GM12891 (cell line): ENCODE data around the gene RGS3.

Experiments
- POLR2A ChIP-seq: IDR thresholded peaks from 2 replicates; pipeline ENCODE4 v1.6.1; 2011; ENCODE audit warnings: low read depth, low read length, control low read depth
- POLR2AphosphoS5 ChIP-seq: IDR thresholded peaks from 2 replicates; pipeline ENCODE4 v1.6.1; 2011; ENCODE audit warnings: low read depth, low read length, control low read depth

- TF ChIP-seq POLR2AphosphoS5 (no peak), POLR2A (no peak)
These were observed 79.9 kb downstream of the RGS3 start for GRCh38 chr9:113543296-113543981.
